Activated naive CD8-positive, alpha-beta T cell (primary cell): ENCODE measurements around the gene ACTR3.
A peak's percentile ranks its signal among the peaks of the same experiment; 100 is the strongest.

ENCODE experiments used
- H3K27ac Mint-ChIP-seq: one replicate; pipeline ENCODE4 v1.8.0; 2021; ENCODE audit warnings: mixed read lengths
- H3K27me3 Mint-ChIP-seq: one replicate; pipeline ENCODE4 v1.8.0; 2021; ENCODE audit warnings: mixed read lengths
- H3K36me3 Mint-ChIP-seq: one replicate; pipeline ENCODE4 v1.8.0; 2021; ENCODE audit warnings: mixed read lengths
- H3K4me1 Mint-ChIP-seq: one replicate; pipeline ENCODE4 v1.8.0; 2021; ENCODE audit warnings: low read depth, mixed read lengths
- H3K4me3 Mint-ChIP-seq: one replicate; pipeline ENCODE4 v1.8.0; 2021; ENCODE audit warnings: mild to moderate bottlenecking, mixed read lengths
- H3K9me3 Mint-ChIP-seq: one replicate; pipeline ENCODE4 v1.8.0; 2021; ENCODE audit warnings: low read depth, mixed read lengths

The ACTR3 gene

DNA sequence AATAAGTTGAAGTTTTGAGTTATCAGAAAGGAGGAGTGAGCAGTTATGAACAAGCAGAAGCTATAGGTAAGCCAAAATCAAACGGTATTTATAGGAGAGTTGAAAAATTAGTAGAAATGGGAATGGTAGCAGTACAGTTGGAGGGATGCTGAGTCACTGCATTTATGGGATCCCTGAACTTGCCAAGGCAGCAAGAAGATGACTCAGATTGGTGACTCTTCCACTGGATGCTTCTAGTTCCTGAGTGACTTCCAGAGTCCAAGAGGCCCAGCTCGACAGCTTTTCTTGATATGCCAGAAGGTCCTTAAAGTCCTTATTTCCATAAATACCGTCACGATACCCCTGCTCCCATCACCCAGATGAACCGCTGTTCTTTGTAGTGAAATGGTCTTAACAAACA lies 31.1 kb upstream of the ACTR3 start:
- Mint-ChIP-seq H3K27ac (no peak overlapping the region), H3K4me3 (no peak overlapping the region), H3K27me3 (no peaks in the 10 kb centered on the region), H3K36me3 (peaks cover 29% of the 10 kb centered on the region), H3K9me3 (no peaks in the 10 kb centered on the region), H3K4me1 (peaks cover 1% of the 10 kb centered on the region)

DNA sequence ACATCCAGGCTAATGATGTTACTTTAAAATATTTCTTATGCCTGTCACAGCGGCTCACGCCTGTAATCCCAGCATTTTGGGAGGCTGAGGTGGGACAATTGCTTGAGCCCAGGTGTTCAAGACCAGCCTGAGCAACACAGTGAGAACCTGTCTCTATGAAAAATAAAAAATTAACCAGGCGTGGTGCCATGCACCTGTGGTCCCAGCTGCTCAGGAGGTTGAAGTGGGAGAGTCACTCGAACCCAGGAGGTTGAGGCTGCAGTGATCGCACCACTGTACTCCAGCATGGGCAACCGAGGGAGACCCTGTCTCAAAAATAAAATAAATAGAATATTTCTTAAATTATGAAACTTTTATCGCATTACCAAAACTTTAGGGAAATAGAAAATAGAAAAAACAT lies 28.1 kb upstream of the ACTR3 start:
- no peak overlapping the region for H3K4me3 Mint-ChIP-seq
- H3K36me3 Mint-ChIP-seq = peaks cover 20% of the 10 kb centered on the region
- no peak overlapping the region for H3K27ac Mint-ChIP-seq
- H3K4me1 Mint-ChIP-seq = no peaks in the 10 kb centered on the region
- no peaks in the 10 kb centered on the region for H3K9me3 Mint-ChIP-seq
- H3K27me3 Mint-ChIP-seq = no peaks in the 10 kb centered on the region

DNA sequence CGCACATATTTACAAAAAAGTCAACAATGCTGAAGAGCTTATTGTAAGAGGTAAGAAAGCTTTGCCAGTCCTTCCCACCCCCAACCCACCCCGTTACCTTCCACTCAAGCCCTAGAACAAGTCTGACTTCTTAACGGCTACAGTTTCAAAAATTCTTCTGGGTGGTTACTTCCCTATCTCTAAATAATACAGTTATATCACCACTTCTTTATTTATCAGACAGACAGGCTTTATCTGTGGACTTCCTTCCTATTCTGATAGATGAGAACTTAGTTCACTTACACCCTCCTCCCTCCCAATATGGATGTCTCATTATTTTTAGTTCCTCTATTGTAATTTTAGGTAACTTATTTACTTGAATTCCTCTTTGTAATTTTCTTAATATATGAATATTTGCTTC lies 26.7 kb upstream of the ACTR3 start:
- H3K27ac Mint-ChIP-seq = no peak overlapping the region
- peaks cover 13% of the 10 kb centered on the region for H3K36me3 Mint-ChIP-seq
- H3K27me3 Mint-ChIP-seq = no peaks in the 10 kb centered on the region
- H3K4me3 Mint-ChIP-seq = no peak overlapping the region
- H3K4me1 Mint-ChIP-seq = no peaks in the 10 kb centered on the region
- no peaks in the 10 kb centered on the region for H3K9me3 Mint-ChIP-seq

DNA sequence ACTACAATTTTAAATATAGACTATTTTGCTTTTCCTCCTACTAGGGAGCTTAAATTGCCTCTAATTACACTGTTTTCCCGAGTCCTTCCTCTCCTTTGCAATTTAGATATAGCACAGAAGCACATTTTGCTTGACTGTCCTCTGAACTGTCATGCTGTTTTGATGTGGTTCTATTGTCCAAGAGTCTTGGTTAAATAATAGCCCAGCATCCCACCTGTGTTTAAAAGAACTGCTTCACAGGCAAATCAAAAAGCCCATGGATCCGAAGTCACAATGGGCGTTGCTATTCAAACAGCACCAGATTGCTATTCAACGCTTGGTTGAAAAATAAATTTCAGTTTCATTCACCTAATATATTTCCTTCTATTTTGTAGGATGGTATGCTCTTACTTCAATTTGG lies 22.3 kb upstream of the ACTR3 start:
- H3K4me1 Mint-ChIP-seq = no peaks in the 10 kb centered on the region
- H3K9me3 Mint-ChIP-seq = no peaks in the 10 kb centered on the region
- no peaks in the 10 kb centered on the region for H3K27me3 Mint-ChIP-seq
- no peak overlapping the region for H3K27ac Mint-ChIP-seq
- H3K4me3 Mint-ChIP-seq = no peak overlapping the region
- H3K36me3 Mint-ChIP-seq = no peaks in the 10 kb centered on the region

DNA sequence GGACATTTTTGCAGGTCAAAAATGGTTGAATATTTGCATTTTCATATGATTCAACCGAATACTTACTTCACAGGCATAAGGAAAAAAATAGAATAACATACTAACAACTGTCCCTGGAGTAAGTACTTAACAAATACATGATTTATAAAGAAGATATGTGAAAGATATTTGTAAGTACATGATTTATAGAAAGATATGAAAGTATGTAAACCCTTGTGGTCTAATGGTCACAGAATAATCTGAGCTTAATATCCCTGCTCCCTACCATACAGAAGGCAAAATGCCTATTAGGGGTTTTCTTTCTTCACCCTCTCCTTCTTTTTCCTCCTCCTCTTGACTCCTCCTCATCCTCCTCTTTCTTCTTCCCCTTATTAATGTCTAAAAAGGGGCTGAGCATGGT lies 20.6 kb upstream of the ACTR3 start:
- H3K36me3 Mint-ChIP-seq = peaks cover 2% of the 10 kb centered on the region
- H3K4me3 Mint-ChIP-seq = no peak overlapping the region
- no peak overlapping the region for H3K27ac Mint-ChIP-seq
- H3K9me3 Mint-ChIP-seq = no peaks in the 10 kb centered on the region
- peaks cover 5% of the 10 kb centered on the region for H3K4me1 Mint-ChIP-seq
- H3K27me3 Mint-ChIP-seq = no peaks in the 10 kb centered on the region

DNA sequence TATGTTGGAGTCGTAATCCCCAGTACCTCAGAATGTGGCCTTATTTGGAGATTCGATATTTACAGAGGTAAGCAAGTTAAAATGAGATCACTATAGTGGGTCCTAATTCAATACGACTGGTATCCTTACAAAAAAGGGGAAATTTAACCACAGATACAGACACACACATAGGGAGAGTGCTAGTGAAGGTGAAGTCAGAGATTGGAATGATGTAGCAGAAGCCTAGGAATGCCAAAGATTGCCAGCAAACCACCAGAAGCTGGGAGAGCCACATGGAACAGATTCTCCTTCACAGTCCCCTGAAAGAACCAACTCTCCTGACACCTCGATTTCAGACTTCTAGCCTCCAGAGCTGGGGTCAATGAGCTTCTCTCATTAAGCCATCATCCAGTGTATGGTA lies 17.7 kb upstream of the ACTR3 start:
- H3K36me3 Mint-ChIP-seq = peaks cover 2% of the 10 kb centered on the region
- no peak overlapping the region for H3K4me3 Mint-ChIP-seq
- H3K27me3 Mint-ChIP-seq = no peaks in the 10 kb centered on the region
- H3K27ac Mint-ChIP-seq = no peak overlapping the region
- no peaks in the 10 kb centered on the region for H3K9me3 Mint-ChIP-seq
- H3K4me1 Mint-ChIP-seq = peaks cover 20% of the 10 kb centered on the region

DNA sequence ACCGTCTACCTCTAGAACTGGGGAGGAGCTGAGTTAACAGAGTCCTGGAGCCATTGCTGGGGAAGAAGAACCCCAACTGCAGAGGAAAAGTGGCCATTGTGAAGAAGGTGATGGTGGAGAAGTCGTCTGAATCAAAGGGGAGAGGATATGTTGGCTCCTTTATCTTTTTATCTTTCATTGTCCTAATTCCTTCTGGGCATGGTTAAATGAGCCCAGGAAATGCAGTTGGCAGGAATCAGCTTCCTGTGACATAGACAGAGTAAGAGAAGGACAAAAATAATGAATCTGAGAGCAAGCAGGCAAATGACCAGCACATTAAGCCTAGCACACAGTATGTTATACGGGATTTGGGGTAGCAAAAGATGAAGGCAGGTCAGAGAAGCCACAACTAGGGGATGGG lies 16.0 kb upstream of the ACTR3 start:
- no peak overlapping the region for H3K4me3 Mint-ChIP-seq
- no peak overlapping the region for H3K27ac Mint-ChIP-seq
- no peaks in the 10 kb centered on the region for H3K9me3 Mint-ChIP-seq
- peaks cover 36% of the 10 kb centered on the region for H3K4me1 Mint-ChIP-seq
- no peaks in the 10 kb centered on the region for H3K27me3 Mint-ChIP-seq
- peaks cover 2% of the 10 kb centered on the region for H3K36me3 Mint-ChIP-seq

DNA sequence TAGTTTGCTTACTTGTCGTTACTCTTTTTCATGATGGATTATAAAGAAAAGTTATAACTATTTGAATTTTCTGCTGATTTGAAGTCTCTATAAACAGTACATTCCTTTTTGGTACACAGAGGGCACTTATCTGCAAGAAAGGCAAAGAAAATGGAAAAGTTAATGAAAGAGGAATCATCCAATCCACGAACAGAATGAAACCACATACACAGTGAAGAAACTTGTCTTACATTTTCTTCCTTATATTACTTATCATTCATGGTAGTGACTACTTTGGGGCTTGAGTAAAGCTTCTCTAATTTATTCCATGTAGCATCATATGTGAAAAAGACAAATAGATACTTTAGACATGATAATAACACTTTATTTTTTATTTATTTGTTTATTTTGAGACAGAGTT lies 14.8 kb upstream of the ACTR3 start:
- Mint-ChIP-seq H3K9me3 (no peaks in the 10 kb centered on the region), H3K27ac (peak overlapping the region; percentile 28), H3K36me3 (peaks cover 2% of the 10 kb centered on the region), H3K27me3 (no peaks in the 10 kb centered on the region), H3K4me3 (no peak overlapping the region), H3K4me1 (peaks cover 39% of the 10 kb centered on the region)

DNA sequence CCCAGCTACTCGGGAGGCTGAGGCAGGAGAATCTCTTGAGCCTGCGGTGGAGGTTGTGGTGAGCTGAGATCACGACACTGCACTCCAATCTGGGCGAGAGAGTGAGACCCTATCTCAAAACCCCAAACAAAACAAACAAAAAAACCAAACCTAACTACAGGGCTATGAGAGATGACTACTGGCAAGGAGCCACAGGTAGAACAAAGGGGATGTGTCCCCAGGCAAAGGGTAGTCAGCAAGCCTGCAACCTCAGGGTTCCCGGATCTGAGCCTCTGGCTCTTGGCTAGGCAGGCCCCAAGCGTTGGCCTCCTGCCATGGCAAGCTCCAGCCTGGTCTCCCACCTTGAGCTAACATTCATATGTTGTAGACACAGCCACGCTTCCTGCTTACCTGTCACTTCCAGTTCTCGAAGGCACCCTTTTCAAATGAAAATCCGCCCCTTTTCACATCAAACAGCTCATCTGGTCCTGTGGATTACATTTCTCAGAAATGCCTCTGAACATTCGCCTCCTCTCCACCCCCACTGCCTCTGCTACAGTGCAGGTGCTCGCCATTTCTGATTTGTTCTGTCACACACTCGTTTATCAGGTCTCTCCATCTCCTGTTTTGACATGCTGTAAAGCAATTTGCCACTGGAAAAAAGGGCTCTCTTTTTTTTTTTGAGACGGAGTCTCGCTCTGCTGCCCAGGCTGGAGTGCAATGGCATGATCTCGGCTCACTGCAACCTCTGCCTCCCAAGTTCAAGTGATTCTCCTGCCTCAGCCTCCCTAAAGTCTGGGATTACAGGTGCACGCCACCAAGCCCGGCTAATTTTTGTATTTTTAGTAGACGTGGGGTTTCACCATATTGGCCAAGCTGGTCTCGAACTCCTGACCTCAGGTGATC lies 13.1 kb upstream of the ACTR3 start:
- H3K4me1 Mint-ChIP-seq = peaks cover 39% of the 10 kb centered on the region
- no peaks in the 10 kb centered on the region for H3K9me3 Mint-ChIP-seq
- H3K27me3 Mint-ChIP-seq = no peaks in the 10 kb centered on the region

DNA sequence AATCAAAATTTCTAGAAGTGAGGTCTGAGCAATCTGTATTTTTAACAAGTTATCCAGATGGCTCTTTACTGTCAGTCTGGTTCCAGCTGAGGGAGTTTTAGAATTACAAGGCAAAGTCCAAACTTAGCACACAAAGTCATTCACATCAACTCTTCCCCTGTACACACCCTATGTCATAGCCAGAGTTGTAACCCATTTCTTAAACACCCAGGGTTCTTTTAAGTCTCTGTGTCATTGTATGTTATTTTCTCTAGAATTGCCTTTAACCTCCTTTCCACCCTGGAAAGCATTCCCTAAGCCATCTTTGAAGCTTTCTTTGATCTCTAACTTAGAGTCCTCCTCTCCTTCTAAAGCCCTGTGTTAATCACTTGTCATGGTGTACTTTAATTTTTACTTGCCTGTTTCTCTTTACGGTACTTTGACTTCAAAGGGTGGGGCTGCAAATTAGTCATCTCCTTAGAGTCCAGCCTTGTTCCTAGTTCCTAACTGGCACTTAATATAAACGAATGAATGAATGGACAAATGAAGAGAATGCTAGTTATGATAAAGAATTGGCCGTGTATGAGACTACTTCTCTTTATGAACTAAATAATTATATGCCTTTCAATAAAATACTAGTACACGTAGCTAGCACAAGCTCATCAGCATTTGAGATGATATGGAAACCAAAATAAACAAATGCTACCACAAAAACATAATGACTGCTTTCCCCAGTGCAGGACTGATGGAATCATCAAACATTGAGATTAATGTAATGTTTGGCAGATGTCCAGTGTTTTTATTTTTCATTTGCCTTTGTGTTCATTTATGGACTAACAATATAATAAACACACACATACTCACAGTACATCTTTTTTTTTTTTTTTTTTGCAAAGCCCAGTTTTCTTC lies 11.9 kb upstream of the ACTR3 start:
- Mint-ChIP-seq H3K27ac (peak overlapping the region; percentile 91), H3K36me3 (peaks cover 4% of the 10 kb centered on the region), H3K9me3 (no peaks in the 10 kb centered on the region), H3K4me3 (peak overlapping the region; percentile 72), H3K27me3 (no peaks in the 10 kb centered on the region), H3K4me1 (peaks cover 40% of the 10 kb centered on the region)

More for the DNA sequence above, 13.1 kb upstream of the ACTR3 start:
- H3K36me3 Mint-ChIP-seq = peaks cover 4% of the 10 kb centered on the region
- H3K27ac Mint-ChIP-seq = peak overlapping the region; percentile 91
- peak overlapping the region; percentile 72 for H3K4me3 Mint-ChIP-seq

DNA sequence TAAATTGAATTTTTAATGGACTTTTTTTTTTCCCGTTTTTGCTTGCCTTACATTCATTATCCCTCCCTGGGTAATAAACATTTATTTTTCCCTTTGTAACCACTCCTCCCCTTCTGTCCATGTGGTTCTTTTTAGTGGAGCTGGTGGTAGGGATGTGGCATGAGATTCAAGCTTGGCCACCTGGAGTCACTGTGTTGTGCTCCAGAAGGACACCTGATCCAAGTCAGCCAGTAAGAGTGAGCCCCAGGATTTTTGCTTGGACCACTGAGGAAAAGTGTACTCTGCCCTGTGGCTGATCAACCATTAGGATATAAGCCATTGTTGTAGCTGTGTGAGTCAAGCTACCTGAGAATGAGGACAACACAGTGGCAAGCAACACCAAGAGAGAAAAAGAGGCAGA lies 11.1 kb upstream of the ACTR3 start:
- H3K4me1 Mint-ChIP-seq = peaks cover 41% of the 10 kb centered on the region

DNA sequence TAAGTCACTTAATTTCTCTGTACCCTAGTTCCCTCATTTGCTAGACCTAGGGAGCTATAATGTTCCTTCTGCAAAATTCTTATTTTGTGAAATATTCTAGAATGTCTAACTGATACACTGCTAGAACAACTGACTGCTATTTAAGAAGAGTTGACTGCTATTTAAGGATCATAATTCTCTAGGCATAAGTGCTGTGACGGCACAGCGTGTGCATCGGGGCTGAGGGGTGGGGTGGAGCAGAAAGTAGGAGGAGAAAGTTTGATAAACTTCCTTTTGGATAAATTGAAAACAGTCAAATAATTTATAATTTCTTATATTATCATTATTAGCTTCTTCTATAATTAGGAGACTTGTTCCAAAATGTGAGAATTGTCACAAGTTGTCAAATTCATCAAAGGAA lies 10.4 kb upstream of the ACTR3 start:
- H3K27me3 Mint-ChIP-seq = no peaks in the 10 kb centered on the region
- H3K9me3 Mint-ChIP-seq = no peaks in the 10 kb centered on the region
- H3K36me3 Mint-ChIP-seq = peaks cover 2% of the 10 kb centered on the region
- no peak overlapping the region for H3K4me3 Mint-ChIP-seq
- peaks cover 36% of the 10 kb centered on the region for H3K4me1 Mint-ChIP-seq
- no peak overlapping the region for H3K27ac Mint-ChIP-seq

More for the DNA sequence above, 11.1 kb upstream of the ACTR3 start:
- Mint-ChIP-seq H3K9me3 (no peaks in the 10 kb centered on the region), H3K27me3 (no peaks in the 10 kb centered on the region), H3K36me3 (peaks cover 2% of the 10 kb centered on the region), H3K4me3 (no peak overlapping the region), H3K27ac (peak overlapping the region; percentile 34)

DNA sequence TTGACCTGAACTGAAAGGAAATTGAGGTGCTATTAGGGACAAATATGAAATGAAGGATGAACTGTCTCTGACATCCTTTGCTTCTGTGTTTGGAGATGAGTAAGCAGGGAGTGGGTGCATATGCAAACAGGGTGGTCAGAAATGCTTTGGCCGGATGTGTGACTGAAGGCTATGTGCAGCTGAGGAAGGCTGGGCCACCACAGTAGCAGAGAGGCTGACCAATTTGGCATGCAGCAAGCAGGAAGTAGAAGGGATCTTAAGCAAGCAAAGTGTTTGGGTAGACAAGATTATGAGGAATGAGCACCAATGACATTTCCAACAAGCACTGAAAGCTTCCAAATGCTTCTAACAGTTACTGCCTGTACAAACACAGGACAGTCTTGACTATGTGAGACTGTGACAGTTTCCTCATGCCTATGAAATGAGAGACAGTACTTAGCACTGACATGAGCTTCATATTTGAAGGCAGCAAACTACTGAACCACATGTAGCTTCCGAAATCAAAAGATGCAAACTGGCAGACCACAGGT lies 3.3 kb upstream of the ACTR3 start:
- no peaks in the 10 kb centered on the region for H3K27me3 Mint-ChIP-seq
- peak overlapping the region; percentile 75 for H3K4me3 Mint-ChIP-seq
- peak overlapping the region; percentile 90 for H3K27ac Mint-ChIP-seq
- H3K9me3 Mint-ChIP-seq = no peaks in the 10 kb centered on the region
- peaks cover 3% of the 10 kb centered on the region for H3K36me3 Mint-ChIP-seq
- H3K4me1 Mint-ChIP-seq = peaks cover 52% of the 10 kb centered on the region

DNA sequence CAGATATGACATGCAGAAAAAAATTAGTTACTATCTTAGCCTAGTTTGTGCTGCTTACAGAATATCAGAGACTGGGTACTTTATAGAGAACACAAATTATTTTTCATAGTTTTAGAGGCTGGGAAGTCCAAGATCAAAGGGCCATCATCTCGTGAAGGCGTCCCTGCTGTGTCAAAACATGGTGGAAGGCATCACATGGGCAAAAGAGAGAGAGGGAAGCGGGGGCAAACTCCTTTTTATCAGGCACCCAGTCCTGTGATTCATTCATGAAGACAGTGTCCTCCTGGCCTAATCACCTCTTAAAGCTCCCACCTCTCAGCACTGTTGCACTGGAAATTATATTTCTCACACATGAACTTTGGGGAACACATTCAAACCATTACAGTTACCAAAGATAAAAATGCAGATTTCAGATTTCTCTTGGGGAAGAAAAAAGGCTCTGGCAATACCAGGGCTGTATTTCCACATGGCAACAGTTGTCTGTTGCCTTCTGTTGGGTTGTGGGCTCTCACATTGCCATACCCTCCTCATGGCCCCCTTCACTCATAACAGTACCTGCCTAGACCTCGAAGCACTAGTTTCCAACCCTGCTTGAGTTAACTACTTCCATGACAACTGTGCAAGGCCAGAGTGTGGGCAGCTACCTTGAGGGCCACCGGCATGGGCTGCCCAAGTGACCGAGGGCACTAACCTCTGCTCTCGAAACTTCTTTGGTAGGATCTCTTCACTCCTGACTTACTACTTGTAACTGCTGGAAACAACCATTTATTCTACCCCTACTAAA lies 2.7 kb upstream of the ACTR3 start:
- H3K4me1 Mint-ChIP-seq = peaks cover 58% of the 10 kb centered on the region

More for the DNA sequence above, 2.7 kb upstream of the ACTR3 start:
- H3K4me3 Mint-ChIP-seq = peak overlapping the region; percentile 75
- H3K36me3 Mint-ChIP-seq = peaks cover 7% of the 10 kb centered on the region
- peak overlapping the region; percentile 90 for H3K27ac Mint-ChIP-seq
- H3K27me3 Mint-ChIP-seq = no peaks in the 10 kb centered on the region
- H3K9me3 Mint-ChIP-seq = no peaks in the 10 kb centered on the region
